Esophagus squamous epithelium (tissue), 5 donors: Measurements from ENCODE around the gene ETV2. TPM values are rescaled to one million over a fixed set of nuclear protein-coding genes. Genes with fewer than 3 reads are reported as not detected.

Experiments
- DNase-seq: peaks from one replicate; lab custom pipeline; 2025; lab: John Stamatoyannopoulos, UW
- H3K27ac ChIP-seq, 4 donors: fragments of 200-600 bp; sonication (generic); one replicate each; pipeline ENCODE4 v1.5.1; 2016 to 2019; ENCODE audit warnings: mild to moderate bottlenecking in 1 of 4
- H3K27me3 ChIP-seq, 4 donors: fragments of 200-600 bp; sonication (generic); 1 replicate in 3 of 4; 2 replicates in 1 of 4; pipeline versions ENCODE4 v1.5.1 to v1.6.0; 2017 to 2021; ENCODE audit warnings: antibody characterized with exemption in 1 of 4
- H3K36me3 ChIP-seq, 3 donors: fragments of 200-600 bp; sonication (generic); one replicate each; pipeline ENCODE4 v1.5.1; 2016 to 2019
- H3K4me1 ChIP-seq, 3 donors: fragments of 200-600 bp; sonication (generic); one replicate each; pipeline ENCODE4 v1.5.1; 2017 to 2019
- H3K4me3 ChIP-seq, 4 donors: fragments of 200-600 bp; sonication (generic); 1 replicate in 3 of 4; 2 replicates in 1 of 4; pipeline ENCODE4 v1.5.1; 2016 to 2019; ENCODE audit warnings: mild to moderate bottlenecking in 2 of 4, moderate library complexity in 1 of 4
- H3K9me3 ChIP-seq, 3 donors: fragments of 200-600 bp; sonication (generic); one replicate each; pipeline ENCODE4 v1.5.1; 2016 to 2019
- CTCF ChIP-seq, 6 experiments: fragments of 450-650 bp in 4 of 6; fragments of 200-600 bp in 2 of 6; sonication (generic) in 2 of 6; IDR thresholded peaks; one replicate each; pipeline ENCODE4 v1.5.1; 2016 to 2019; ENCODE audit warnings: antibody characterized with exemption in 6 of 6, mild to moderate bottlenecking in 4 of 6, moderate library complexity in 4 of 6
- POLR2A ChIP-seq, 4 donors: fragments of 450-650 bp; IDR thresholded peaks; one replicate each; pipeline ENCODE4 v1.6.1; 2017; ENCODE audit warnings: antibody characterized with exemption in 4 of 4, mild to moderate bottlenecking in 4 of 4, moderate library complexity in 3 of 4
- WGBS, 2 donors: methylation state at CpG; one replicate each; pipeline ENCODE4 v1.1.5; 2018; 5-methylcytosine and 5-hydroxymethylcytosine counted together
- intact Hi-C: fragments of 100-400 bp; cut with DNase I; formaldehyde crosslinking; loops from one replicate; pipeline ENCODE4 v1.15.0; 2022
- total RNA-seq, 4 donors: library from RNA; depleted of rRNA; stranded (reverse); fragments of >200 nt; gene quantifications; one replicate each; pipeline ENCODE4 v1.1.0, GENCODE V29; 2016
- donor health status: DM: yes; HTN: yes; CAD: no.

ETV2 gene
- total RNA-seq, 4 donors from 2014 or later = 0.31 to 0.44 TPM; not detected in 2

GRCh38 chr19:35612224-35612558 is 29.4 kb upstream of the ETV2 start:
- intact Hi-C loops = no loop called here
- Histone ChIP-seq H3K27me3 (no peaks in the 10 kb centered on the region), H3K4me1 (peaks cover 3 to 18% (median 9%) of the 10 kb centered on the region in 3 donors), H3K27ac (peak overlapping the region; percentile 60 to 86 (median 79)), H3K36me3 (peaks cover 0 to 24% (median 5%) of the 10 kb centered on the region in 3 donors), H3K9me3 (peaks cover 0 to 8% (median 5%) of the 10 kb centered on the region in 3 donors), H3K4me3 (peak overlapping the region; percentile 69 to 85 (median 70))
- DNase-seq = no peak
- WGBS, 2 donors = 23 to 31% methylated on average over 7 to 9 of the region's 9 CpGs
- TF ChIP-seq CTCF (IDR thresholded peaks at IDR 0.05) = no peak
- TF ChIP-seq POLR2A (IDR thresholded peaks at IDR 0.05) = no peak

GRCh38 chr19:35612559-35613321 is 28.8 kb upstream of the ETV2 start, which contains the start of gene HAUS5:
HAUS5 (plus strand) TSS chr19:35612735; CDS start chr19:35612795, 60 bp downstream.
- Histone ChIP-seq H3K36me3 (peaks cover 0 to 29% (median 5%) of the 10 kb centered on the region in 3 donors), H3K4me3 (peak within 1 kb of the TSS; percentile 69 to 85 (median 70)), H3K9me3 (peaks cover 0 to 3% (median 0%) of the 10 kb centered on the region in 3 donors), H3K27me3 (no peaks in the 10 kb centered on the region), H3K27ac (peak within 1 kb of the TSS; percentile 60 to 86 (median 79)), H3K4me1 (peaks cover 3 to 18% (median 9%) of the 10 kb centered on the region in 3 donors)
- intact Hi-C loops = no loop called here
- 0% methylated on average over 5 to 11 of the region's 47 CpGs for WGBS, 2 donors
- TF ChIP-seq CTCF (IDR thresholded peaks at IDR 0.05) (peak in 4 of 6 experiments; percentile 20 to 67 (median 36)), POLR2A (IDR thresholded peaks at IDR 0.05) (peak in 2 of 4 donors; percentile 41 to 66)
- DNase-seq = peak; percentile 74

- no peak overlapping the region for H3K27ac ChIP-seq
- H3K9me3 ChIP-seq = no peaks in the 10 kb centered on the region
- intact Hi-C loops = no loop called here
- H3K4me3 ChIP-seq = no peak overlapping the region
- peaks cover 3 to 18% (median 9%) of the 10 kb centered on the region in 3 donors for H3K4me1 ChIP-seq
- WGBS, 2 donors = 75 to 83% methylated on average over 1 of the region's 1 CpG
- H3K36me3 ChIP-seq = peaks cover 0 to 38% (median 5%) of the 10 kb centered on the region in 3 donors
- no peak for DNase-seq
- TF ChIP-seq POLR2A (IDR thresholded peaks at IDR 0.05) (no peak), CTCF (IDR thresholded peaks at IDR 0.05) (no peak)
- no peaks in the 10 kb centered on the region for H3K27me3 ChIP-seq
These were observed 28.0 kb upstream of the ETV2 start for GRCh38 chr19:35613574-35613973.

- WGBS, 2 donors = 98% methylated on average over 14 of the region's 17 CpGs; no CpG with 5 or more reads in 1 of the 2 donors
- TF ChIP-seq CTCF (IDR thresholded peaks at IDR 0.05) (no peak), POLR2A (IDR thresholded peaks at IDR 0.05) (no peak)
These were observed 26.5 kb upstream of the ETV2 start for GRCh38 chr19:35615036-35615435.

GRCh38 chr19:35618857-35619256 is 22.7 kb upstream of the ETV2 start:
- no peaks in the 10 kb centered on the region for H3K27me3 ChIP-seq
- H3K27ac ChIP-seq = no peak overlapping the region
- H3K4me1 ChIP-seq = peaks cover 0 to under 1% (median 0%) of the 10 kb centered on the region in 3 donors
- 87% methylated on average over 3 of the region's 7 CpGs; no CpG with 5 or more reads in 1 of the 2 donors for WGBS, 2 donors
- no peak overlapping the region for H3K4me3 ChIP-seq
- DNase-seq = no peak
- intact Hi-C loops = no loop called here
- TF ChIP-seq POLR2A (IDR thresholded peaks at IDR 0.05) (no peak), CTCF (IDR thresholded peaks at IDR 0.05) (no peak)
- no peaks in the 10 kb centered on the region for H3K9me3 ChIP-seq
- H3K36me3 ChIP-seq = peaks cover 0 to 66% (median 5%) of the 10 kb centered on the region in 3 donors

More at GRCh38 chr19:35615036-35615435, 26.5 kb upstream of the ETV2 start:
- Histone ChIP-seq H3K9me3 (no peaks in the 10 kb centered on the region), H3K4me3 (no peak overlapping the region), H3K36me3 (peaks cover 0 to 50% (median 5%) of the 10 kb centered on the region in 3 donors), H3K4me1 (peaks cover 3 to 18% (median 9%) of the 10 kb centered on the region in 3 donors), H3K27ac (no peak overlapping the region), H3K27me3 (no peaks in the 10 kb centered on the region)
- intact Hi-C loops = no loop called here
- no peak for DNase-seq
